OCI-M1 (cell line): ENCODE results near the gene PSMC2.
"Not testable (repeated sequence)": the region's sequence is repeated elsewhere in the genome, so short reads cannot be mapped to it uniquely, and the experiment has no call there.

ENCODE experiments used
- DNase-seq: peaks from one replicate; lab custom pipeline; 2025; lab: John Stamatoyannopoulos, UW

The PSMC2 gene

GRCh38 chr7:103379270-103379975 lies 32.0 kb downstream of the PSMC2 start:
- peak; percentile 77 for DNase-seq

- DNase-seq: no peak
These were observed 33.1 kb downstream of the PSMC2 start for GRCh38 chr7:103380395-103381191.

- no peak for DNase-seq
These were observed 34.0 kb downstream of the PSMC2 start for GRCh38 chr7:103381280-103382031.

GRCh38 chr7:103382032-103382402 lies 34.6 kb downstream of the PSMC2 start:
- DNase-seq: no peak

GRCh38 chr7:103387242-103387641 lies 39.8 kb downstream of the PSMC2 start:
- DNase-seq: no peak

GRCh38 chr7:103388469-103389140 lies 41.2 kb downstream of the PSMC2 start:
- DNase-seq: no peak

- no peak for DNase-seq
These were observed 41.8 kb downstream of the PSMC2 start for GRCh38 chr7:103389263-103389662.

GRCh38 chr7:103391150-103391549 lies 43.7 kb downstream of the PSMC2 start:
- no peak for DNase-seq

GRCh38 chr7:103391976-103392375 lies 44.5 kb downstream of the PSMC2 start:
- DNase-seq: no peak

GRCh38 chr7:103394566-103394965 lies 47.1 kb downstream of the PSMC2 start:
- no peak for DNase-seq

- DNase-seq: no peak
These were observed 47.6 kb downstream of the PSMC2 start for GRCh38 chr7:103395071-103395470.

GRCh38 chr7:103396471-103396870 lies 49.0 kb downstream of the PSMC2 start:
- peak; percentile 13 for DNase-seq

- DNase-seq: no peak
These were observed 51.2 kb downstream of the PSMC2 start for GRCh38 chr7:103398483-103399127.

GRCh38 chr7:103399687-103400086 lies 52.2 kb downstream of the PSMC2 start:
- DNase-seq: not testable (repeated sequence)

GRCh38 chr7:103405789-103406613 lies 58.6 kb downstream of the PSMC2 start:
- DNase-seq: not testable (repeated sequence)

GRCh38 chr7:103412151-103412550 lies 64.7 kb downstream of the PSMC2 start:
- DNase-seq: no peak

GRCh38 chr7:103413407-103413806 lies 66.0 kb downstream of the PSMC2 start:
- DNase-seq: peak; percentile 8

- no peak for DNase-seq
These were observed 70.8 kb downstream of the PSMC2 start for GRCh38 chr7:103418241-103418640.
